Measurements from ENCODE around the gene SNRNP40.

Gene SNRNP40

DNA sequence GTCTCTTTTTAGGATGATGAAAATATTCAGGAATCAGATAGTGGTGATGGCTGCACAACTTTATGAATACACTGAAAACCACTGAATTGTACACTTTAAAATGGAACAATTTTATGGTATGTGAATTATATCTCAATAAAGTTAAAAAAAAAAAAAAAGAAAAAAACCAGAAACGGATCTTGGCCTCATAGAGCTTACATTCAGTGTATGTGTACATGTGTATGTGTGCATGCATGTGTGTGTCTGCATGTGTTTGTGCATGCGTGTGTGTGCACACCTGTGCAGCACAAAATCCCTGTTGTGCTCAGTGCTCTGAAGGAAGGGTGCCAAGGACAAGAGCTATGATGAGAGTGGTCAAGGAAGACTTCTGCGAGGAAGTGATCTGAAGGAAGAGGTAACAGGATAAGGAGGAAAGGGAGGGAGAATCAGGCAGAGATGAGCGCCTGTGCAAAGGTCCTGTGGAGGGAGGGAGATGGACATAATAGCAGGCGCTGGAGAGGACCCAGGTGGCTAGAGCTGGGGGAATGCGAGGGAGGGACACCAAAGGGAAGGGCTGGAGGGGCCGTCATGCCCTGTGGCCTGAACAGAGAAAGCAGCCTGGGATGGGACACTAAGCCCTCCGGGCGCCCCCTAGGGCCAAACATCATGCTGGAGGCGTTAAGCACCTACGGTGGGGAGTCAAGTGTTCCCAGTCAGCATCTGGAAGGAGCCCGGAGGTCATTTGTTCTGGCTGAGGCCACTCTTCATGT lies 82.1 kb downstream of the SNRNP40 start:
- H3K4me3 ChIP-seq (ENCODE audit: low read depth, low read length) = no peak overlapping the region
- TF ChIP-seq, protein P1, sequence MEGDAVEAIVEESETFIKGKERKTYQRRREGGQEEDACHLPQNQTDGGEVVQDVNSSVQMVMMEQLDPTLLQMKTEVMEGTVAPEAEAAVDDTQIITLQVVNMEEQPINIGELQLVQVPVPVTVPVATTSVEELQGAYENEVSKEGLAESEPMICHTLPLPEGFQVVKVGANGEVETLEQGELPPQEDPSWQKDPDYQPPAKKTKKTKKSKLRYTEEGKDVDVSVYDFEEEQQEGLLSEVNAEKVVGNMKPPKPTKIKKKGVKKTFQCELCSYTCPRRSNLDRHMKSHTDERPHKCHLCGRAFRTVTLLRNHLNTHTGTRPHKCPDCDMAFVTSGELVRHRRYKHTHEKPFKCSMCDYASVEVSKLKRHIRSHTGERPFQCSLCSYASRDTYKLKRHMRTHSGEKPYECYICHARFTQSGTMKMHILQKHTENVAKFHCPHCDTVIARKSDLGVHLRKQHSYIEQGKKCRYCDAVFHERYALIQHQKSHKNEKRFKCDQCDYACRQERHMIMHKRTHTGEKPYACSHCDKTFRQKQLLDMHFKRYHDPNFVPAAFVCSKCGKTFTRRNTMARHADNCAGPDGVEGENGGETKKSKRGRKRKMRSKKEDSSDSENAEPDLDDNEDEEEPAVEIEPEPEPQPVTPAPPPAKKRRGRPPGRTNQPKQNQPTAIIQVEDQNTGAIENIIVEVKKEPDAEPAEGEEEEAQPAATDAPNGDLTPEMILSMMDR (IDR thresholded peaks at IDR 0.05; ENCODE audit: control insufficient read depth, extremely low read depth, insufficient read depth) = no peak

More for the DNA sequence above, 82.1 kb downstream of the SNRNP40 start:
- DNase-seq (ENCODE audit: low read depth) = no peak

All from LNCaP clone FGC (cell line).